A549 (cell line): ENCODE results near the gene PDSS2.
"Not testable (repeated sequence)": the region's sequence is repeated elsewhere in the genome, so short reads cannot be mapped to it uniquely, and the experiment has no call there.

Source experiments
- CTCF ChIP-seq: fragments of >200 bp; sonication (Bioruptor Twin); formaldehyde crosslinking; IDR thresholded peaks from 3 replicates; pipeline ENCODE4 v1.5.1; 2016
- EHMT2 ChIP-seq: fragments of 200-600 bp; sonication (generic); IDR thresholded peaks from 2 replicates; pipeline ENCODE4 v1.6.1; 2016; ENCODE audit warnings: antibody characterized with exemption, low read depth, mild to moderate bottlenecking, moderate library complexity
- FOSL2 ChIP-seq, 2 experiments: fragments of 450-650 bp in 1 of 2; fragments of >200 bp in 1 of 2; sonication (Bioruptor Twin) in 1 of 2; formaldehyde crosslinking; IDR thresholded peaks; 2 replicates each; pipeline versions ENCODE4 v1.5.0 to v1.6.1; 2016 to 2020; ENCODE audit warnings: mild to moderate bottlenecking in 1 of 2, moderate library complexity in 1 of 2
- JUNB ChIP-seq: fragments of >200 bp; sonication (Bioruptor Twin); formaldehyde crosslinking; IDR thresholded peaks from 2 replicates; pipeline ENCODE4 v1.6.1; 2016
- POLR2A ChIP-seq: IDR thresholded peaks from 2 replicates; pipeline ENCODE4 v1.6.1; 2012; ENCODE audit warnings: mild to moderate bottlenecking, low read length
- RCOR1 ChIP-seq: fragments of 150-350 bp; IDR thresholded peaks from 2 replicates; pipeline ENCODE4 v1.6.1; 2014; ENCODE audit warnings: antibody characterized with exemption, low read length, low read depth

DNA sequence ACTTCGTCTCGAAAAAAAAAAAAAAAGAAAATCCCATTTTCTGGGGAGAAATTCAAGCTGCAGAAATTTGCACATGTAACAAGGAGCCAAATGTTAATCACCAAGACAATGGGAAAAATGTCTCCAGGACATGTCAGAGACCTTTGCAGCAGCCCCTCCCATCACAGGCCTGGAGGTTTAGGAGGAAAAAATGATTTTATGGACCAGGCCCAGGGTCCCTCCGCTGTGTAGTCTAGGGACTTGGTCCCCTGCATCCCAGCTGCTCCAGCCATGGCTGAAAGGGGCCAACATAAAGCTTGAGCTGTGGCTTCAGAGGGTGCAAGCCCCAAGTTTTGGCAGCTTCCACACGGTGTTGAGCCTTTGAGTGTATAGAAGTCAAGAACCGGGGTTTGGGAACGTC lies 33.4 kb downstream of the PDSS2 start:
- not testable (repeated sequence) for TF ChIP-seq EHMT2; POLR2A; CTCF; FOSL2 (IDR thresholded peaks at IDR 0.05); FOSL2 (CRISPR knock-in tag; IDR thresholded peaks at IDR 0.05); JUNB; RCOR1
